MM.1S (cell line): Measurements from ENCODE around the gene TFEB.

Experiments
- DNase-seq: peaks from one replicate; pipeline ENCODE4 v3.0.0-alpha.2; 2015
- H2AFZ ChIP-seq: fragments of 300-600 bp; sonication (generic); 2 replicates; pipeline ENCODE4 v1.6.0; 2016; ENCODE audit warnings: antibody characterized with exemption, low read length
- H3F3A ChIP-seq: fragments of 300-600 bp; sonication (generic); 2 replicates; pipeline ENCODE4 v1.6.1; 2016; ENCODE audit warnings: mild to moderate bottlenecking, antibody characterized with exemption, low read length, moderate library complexity, mixed read lengths; ENCODE audit not compliant: insufficient read depth
- H3K27ac ChIP-seq: fragments of 300-600 bp; sonication (generic); 2 replicates; pipeline ENCODE4 v1.5.1; 2016; ENCODE audit warnings: mild to moderate bottlenecking, low read length
- H3K27me3 ChIP-seq: fragments of 300-600 bp; sonication (generic); replicated peaks from 2 replicates; pipeline ENCODE4 v1.6.0; 2016; ENCODE audit warnings: low read length; ENCODE audit not compliant: insufficient read depth
- H3K36me3 ChIP-seq: fragments of 300-600 bp; sonication (generic); replicated peaks from 2 replicates; pipeline ENCODE4 v1.6.1; 2016; ENCODE audit warnings: mild to moderate bottlenecking, low read length, mixed read lengths; ENCODE audit not compliant: insufficient read depth
- H3K4me1 ChIP-seq: fragments of 300-600 bp; sonication (generic); 2 replicates; pipeline ENCODE4 v1.6.1; 2016; ENCODE audit warnings: low read length, mixed read lengths
- H3K4me2 ChIP-seq: fragments of 300-600 bp; sonication (generic); 2 replicates; pipeline ENCODE4 v1.6.0; 2016; ENCODE audit warnings: low read depth, low read length
- H3K4me3 ChIP-seq: fragments of 300-600 bp; sonication (generic); 2 replicates; pipeline ENCODE4 v1.5.1; 2016; ENCODE audit warnings: low read length, mixed read lengths
- H3K79me2 ChIP-seq: fragments of 300-600 bp; sonication (generic); 2 replicates; pipeline ENCODE4 v1.6.1; 2016; ENCODE audit warnings: mixed run types, low read length, mixed read lengths
- H3K9ac ChIP-seq: fragments of 300-600 bp; sonication (generic); 2 replicates; pipeline ENCODE4 v1.6.1; 2016; ENCODE audit warnings: low read length, mixed read lengths
- H3K9me2 ChIP-seq: fragments of 300-600 bp; sonication (generic); replicated peaks from 2 replicates; pipeline ENCODE4 v1.6.1; 2016; ENCODE audit warnings: mild to moderate bottlenecking, low read length, mixed read lengths; ENCODE audit not compliant: insufficient read depth
- H3K9me3 ChIP-seq: fragments of 300-600 bp; sonication (generic); replicated peaks from 2 replicates; pipeline ENCODE4 v1.6.1; 2016; ENCODE audit warnings: mild to moderate bottlenecking, low read length, mixed read lengths; ENCODE audit not compliant: insufficient read depth
- H4K20me1 ChIP-seq: fragments of 300-600 bp; sonication (generic); 2 replicates; pipeline ENCODE4 v1.6.1; 2016; ENCODE audit warnings: mild to moderate bottlenecking, low read length, moderate library complexity, mixed read lengths; ENCODE audit not compliant: insufficient read depth
- CTCF ChIP-seq: fragments of 300-600 bp; sonication (generic); IDR thresholded peaks from 2 replicates; pipeline ENCODE4 v1.5.1; 2016; ENCODE audit warnings: antibody characterized with exemption, low read length, mixed read lengths
- EZH2 ChIP-seq: fragments of 300-600 bp; sonication (generic); optimal IDR thresholded peaks from 2 replicates; pipeline ENCODE3; 2017; ENCODE audit warnings: low read depth, mild to moderate bottlenecking, antibody characterized with exemption, low read length, mixed read lengths
- EZH2phosphoT487 ChIP-seq: fragments of 300-600 bp; sonication (generic); IDR thresholded peaks from 2 replicates; pipeline ENCODE4 v1.6.1; 2018; ENCODE audit warnings: antibody characterized with exemption, low read length

TFEB gene

GRCh38 chr6:41731561-41732086, 3.8 kb downstream of the TFEB start:
- Histone ChIP-seq H3K79me2 (peaks cover 53% of the 10 kb centered on the region), H3K9me3 (no peaks in the 10 kb centered on the region), H3K4me1 (peaks cover 20% of the 10 kb centered on the region), H3K9me2 (no peaks in the 10 kb centered on the region), H3K27me3 (no peaks in the 10 kb centered on the region), H3K36me3 (no peaks in the 10 kb centered on the region), H3K9ac (no peak overlapping the region), H2AFZ (no peak overlapping the region), H3K27ac (no peak overlapping the region), H3K4me3 (no peak overlapping the region), H4K20me1 (no peaks in the 10 kb centered on the region), H3K4me2 (no peak overlapping the region), H3F3A (peaks cover 19% of the 10 kb centered on the region)
- DNase-seq: no peak
- TF ChIP-seq EZH2 (no peak), CTCF (no peak), EZH2phosphoT487 (no peak)

GRCh38 chr6:41730531-41731436, 4.6 kb downstream of the TFEB start:
- Histone ChIP-seq H2AFZ (no peak overlapping the region), H3K27me3 (no peaks in the 10 kb centered on the region), H3K79me2 (peaks cover 53% of the 10 kb centered on the region), H3K36me3 (no peaks in the 10 kb centered on the region), H3K4me2 (no peak overlapping the region), H3K4me3 (no peak overlapping the region), H4K20me1 (no peaks in the 10 kb centered on the region), H3F3A (peaks cover 19% of the 10 kb centered on the region), H3K4me1 (peaks cover 17% of the 10 kb centered on the region), H3K9ac (no peak overlapping the region), H3K27ac (no peak overlapping the region), H3K9me3 (no peaks in the 10 kb centered on the region), H3K9me2 (no peaks in the 10 kb centered on the region)
- TF ChIP-seq CTCF: no peak
- no peak for TF ChIP-seq EZH2
- no peak for TF ChIP-seq EZH2phosphoT487
- DNase-seq: no peak

- no peak for DNase-seq
- H3K36me3 ChIP-seq: no peaks in the 10 kb centered on the region
- no peaks in the 10 kb centered on the region for H3K27me3 ChIP-seq
- H3K4me3 ChIP-seq: no peak overlapping the region
- H3K4me2 ChIP-seq: no peak overlapping the region
- H3K4me1 ChIP-seq: peaks cover 16% of the 10 kb centered on the region
- H3K9me3 ChIP-seq: no peaks in the 10 kb centered on the region
- H3K27ac ChIP-seq: no peak overlapping the region
- H3K79me2 ChIP-seq: peaks cover 54% of the 10 kb centered on the region
- H2AFZ ChIP-seq: no peak overlapping the region
- TF ChIP-seq EZH2phosphoT487: no peak
- TF ChIP-seq CTCF: no peak
- TF ChIP-seq EZH2: no peak
- H3K9ac ChIP-seq: no peak overlapping the region
- H4K20me1 ChIP-seq: no peaks in the 10 kb centered on the region
- no peaks in the 10 kb centered on the region for H3K9me2 ChIP-seq
- peaks cover 19% of the 10 kb centered on the region for H3F3A ChIP-seq
These were observed 5.8 kb downstream of the TFEB start for GRCh38 chr6:41729624-41730023.
